PFSK-1 (cell line): ENCODE data around the gene FOXL2NB.

Source experiments
- FOXP2 ChIP-seq: optimal IDR thresholded peaks from 2 replicates; pipeline ENCODE3; 2011; ENCODE audit warnings: borderline replicate concordance, control low read depth, inconsistent platforms; ENCODE audit not compliant: insufficient read depth; ENCODE audit errors: extremely low read length, extremely low read depth
- POLR2AphosphoS5 ChIP-seq: IDR thresholded peaks from 2 replicates; pipeline ENCODE4 v1.6.1; 2012; ENCODE audit warnings: low read depth, mild to moderate bottlenecking, control low read depth, low read length, moderate library complexity
- SIN3A ChIP-seq: IDR thresholded peaks from 2 replicates; pipeline ENCODE4 v1.6.1; 2012; ENCODE audit warnings: mild to moderate bottlenecking, low read length, moderate library complexity, borderline replicate concordance; ENCODE audit not compliant: insufficient read depth
- TAF1 ChIP-seq: IDR thresholded peaks from 2 replicates; pipeline ENCODE4 v1.6.1; 2012; ENCODE audit warnings: low read length, control low read depth, borderline replicate concordance; ENCODE audit not compliant: insufficient read depth
- TF ChIP-seq, protein P1 (sequence below), 2 experiments: IDR thresholded peaks; 2 replicates each; pipeline versions ENCODE4 v1.6.1 to v1.8.0; 2011 to 2012; ENCODE audit warnings: low read depth in 2 of 2, low read length in 2 of 2, control low read depth in 1 of 2, inconsistent platforms in 1 of 2, mild to moderate bottlenecking in 1 of 2, moderate library complexity in 1 of 2; ENCODE audit not compliant: insufficient read depth in 1 of 2

Gene FOXL2NB

DNA sequence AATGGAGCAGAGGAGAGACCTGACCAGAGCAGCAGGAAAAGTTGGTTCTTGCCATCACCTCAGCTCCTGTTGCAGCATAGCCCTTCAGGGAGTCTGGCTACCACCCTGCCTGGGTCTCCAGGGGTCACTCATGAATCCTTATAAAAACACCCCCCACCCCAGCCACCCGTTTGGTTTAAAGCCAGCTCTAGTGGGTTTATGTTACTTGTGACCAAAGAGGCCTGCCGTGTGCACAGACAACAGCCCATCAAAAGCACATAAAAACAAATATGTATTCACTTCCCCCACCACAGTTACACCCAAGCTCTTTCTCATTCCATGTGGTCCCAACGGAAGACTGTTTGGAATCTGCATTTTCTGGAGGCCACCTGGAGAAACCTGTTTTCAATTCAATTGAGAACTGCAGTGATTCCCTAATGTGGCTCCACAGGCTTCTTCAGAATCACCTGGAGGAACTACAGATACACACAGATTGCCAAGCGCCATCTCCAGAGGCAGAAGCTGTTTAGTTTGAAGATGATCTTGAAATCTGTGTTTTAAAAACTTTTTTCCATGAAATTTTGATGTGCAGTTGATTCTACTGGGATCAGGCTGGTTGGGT, 13.8 kb upstream of the FOXL2NB start:
- TF ChIP-seq, protein P1, sequence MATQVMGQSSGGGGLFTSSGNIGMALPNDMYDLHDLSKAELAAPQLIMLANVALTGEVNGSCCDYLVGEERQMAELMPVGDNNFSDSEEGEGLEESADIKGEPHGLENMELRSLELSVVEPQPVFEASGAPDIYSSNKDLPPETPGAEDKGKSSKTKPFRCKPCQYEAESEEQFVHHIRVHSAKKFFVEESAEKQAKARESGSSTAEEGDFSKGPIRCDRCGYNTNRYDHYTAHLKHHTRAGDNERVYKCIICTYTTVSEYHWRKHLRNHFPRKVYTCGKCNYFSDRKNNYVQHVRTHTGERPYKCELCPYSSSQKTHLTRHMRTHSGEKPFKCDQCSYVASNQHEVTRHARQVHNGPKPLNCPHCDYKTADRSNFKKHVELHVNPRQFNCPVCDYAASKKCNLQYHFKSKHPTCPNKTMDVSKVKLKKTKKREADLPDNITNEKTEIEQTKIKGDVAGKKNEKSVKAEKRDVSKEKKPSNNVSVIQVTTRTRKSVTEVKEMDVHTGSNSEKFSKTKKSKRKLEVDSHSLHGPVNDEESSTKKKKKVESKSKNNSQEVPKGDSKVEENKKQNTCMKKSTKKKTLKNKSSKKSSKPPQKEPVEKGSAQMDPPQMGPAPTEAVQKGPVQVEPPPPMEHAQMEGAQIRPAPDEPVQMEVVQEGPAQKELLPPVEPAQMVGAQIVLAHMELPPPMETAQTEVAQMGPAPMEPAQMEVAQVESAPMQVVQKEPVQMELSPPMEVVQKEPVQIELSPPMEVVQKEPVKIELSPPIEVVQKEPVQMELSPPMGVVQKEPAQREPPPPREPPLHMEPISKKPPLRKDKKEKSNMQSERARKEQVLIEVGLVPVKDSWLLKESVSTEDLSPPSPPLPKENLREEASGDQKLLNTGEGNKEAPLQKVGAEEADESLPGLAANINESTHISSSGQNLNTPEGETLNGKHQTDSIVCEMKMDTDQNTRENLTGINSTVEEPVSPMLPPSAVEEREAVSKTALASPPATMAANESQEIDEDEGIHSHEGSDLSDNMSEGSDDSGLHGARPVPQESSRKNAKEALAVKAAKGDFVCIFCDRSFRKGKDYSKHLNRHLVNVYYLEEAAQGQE (IDR thresholded peaks at IDR 0.05; ENCODE audit: insufficient read depth in 1 of 2, low read depth in 2 of 2, low read length in 2 of 2), result no peak
- TF ChIP-seq POLR2AphosphoS5, result no peak
- TF ChIP-seq TAF1, result no peak
- TF ChIP-seq FOXP2, result no peak
- TF ChIP-seq SIN3A, result no peak

DNA sequence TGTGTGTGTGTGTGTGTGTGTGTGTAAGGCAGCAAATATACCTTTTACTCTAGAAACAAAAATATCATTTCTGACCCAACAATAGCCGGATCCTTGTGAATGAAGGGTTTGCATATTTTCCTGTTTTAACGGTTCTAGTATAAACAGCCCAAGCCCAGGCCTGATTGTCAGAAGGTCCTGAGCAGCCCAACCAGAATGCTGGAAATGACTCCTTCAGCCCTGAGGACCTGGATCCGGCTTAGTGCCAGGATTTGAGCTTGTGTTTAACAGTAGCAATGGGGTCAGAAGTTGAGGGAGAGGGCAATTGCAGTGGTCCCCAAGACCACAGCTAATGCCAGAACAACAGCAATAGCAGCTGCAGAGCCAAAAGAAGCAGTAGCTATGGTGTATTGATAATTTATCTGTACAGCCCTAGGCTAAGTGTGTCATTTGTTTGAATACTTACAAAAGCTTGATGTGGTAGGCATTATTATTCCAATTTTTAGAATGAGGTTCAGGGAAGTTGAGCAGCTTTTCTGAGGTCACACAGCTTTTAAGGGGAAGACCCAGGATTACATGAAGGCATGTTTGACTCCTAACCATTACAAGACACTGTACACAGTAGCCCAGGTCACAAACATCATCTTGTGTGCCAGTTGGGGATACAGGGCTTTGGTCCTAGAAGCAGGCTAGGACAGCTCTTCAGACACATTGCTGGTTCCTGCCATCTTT, 12.9 kb upstream of the FOXL2NB start:
- TF ChIP-seq FOXP2 (no peak), TAF1 (no peak), POLR2AphosphoS5 (no peak), SIN3A (no peak)
- TF ChIP-seq, protein P1 (IDR thresholded peaks at IDR 0.05; ENCODE audit: insufficient read depth in 1 of 2, low read depth in 2 of 2, low read length in 2 of 2), result no peak

- no peak for TF ChIP-seq SIN3A
- TF ChIP-seq POLR2AphosphoS5, result no peak
- TF ChIP-seq TAF1, result no peak
- TF ChIP-seq, protein P1 (IDR thresholded peaks at IDR 0.05; ENCODE audit: insufficient read depth in 1 of 2, low read depth in 2 of 2, low read length in 2 of 2), result no peak
- no peak for TF ChIP-seq FOXP2
These were observed 11.5 kb upstream of the FOXL2NB start for GRCh38 chr3:138935505-138935862.

DNA sequence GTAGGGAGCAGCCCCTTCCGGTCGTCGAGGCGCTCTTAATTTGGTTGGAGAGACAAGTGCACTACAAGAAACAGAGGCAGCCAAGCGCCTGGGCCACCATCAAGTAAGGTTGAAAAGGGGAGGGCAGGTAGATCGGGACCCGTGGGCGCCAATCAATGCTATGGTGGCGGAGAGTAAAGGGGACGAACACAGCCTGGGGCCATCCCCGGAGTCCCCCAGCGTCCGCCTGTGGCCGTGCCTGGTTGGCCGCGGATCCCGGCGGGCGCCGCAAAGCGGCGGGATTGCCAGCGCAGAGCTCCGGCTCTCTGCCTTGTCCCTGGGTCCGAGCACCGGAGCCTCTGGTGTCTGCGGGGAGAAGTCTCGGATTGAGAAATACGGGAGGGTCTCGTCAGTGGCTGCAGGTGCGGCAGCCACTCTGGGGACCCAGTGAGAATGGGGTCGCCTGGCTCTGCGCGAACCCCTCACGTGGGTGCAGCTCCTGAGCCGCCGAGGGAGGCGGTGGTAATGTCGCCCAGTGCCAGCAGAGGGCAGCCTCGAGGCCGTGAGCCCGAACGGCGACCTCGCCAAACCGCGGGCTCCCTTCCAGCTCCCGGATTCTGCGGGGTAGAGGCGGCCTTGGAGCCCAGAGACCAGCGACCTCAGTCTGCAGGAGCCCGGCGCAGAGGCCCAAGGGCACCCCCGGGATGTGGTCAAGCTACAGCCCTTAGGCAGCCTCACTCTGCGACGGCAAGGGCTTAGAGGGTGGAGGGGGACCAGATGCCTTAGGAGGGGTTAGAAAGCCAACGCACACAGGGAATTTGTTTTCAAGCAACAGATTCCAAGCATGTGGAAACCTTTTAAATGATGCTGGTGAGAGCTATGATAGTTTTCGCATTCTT, 10.9 kb upstream of the FOXL2NB start:
- TF ChIP-seq FOXP2, result peak; percentile 51
- TF ChIP-seq POLR2AphosphoS5, result no peak

- TF ChIP-seq POLR2AphosphoS5 (no peak), TAF1 (no peak), FOXP2 (no peak), SIN3A (no peak)
- TF ChIP-seq, protein P1 (IDR thresholded peaks at IDR 0.05; ENCODE audit: insufficient read depth in 1 of 2, low read depth in 2 of 2, low read length in 2 of 2), result no peak
These were observed 10.0 kb upstream of the FOXL2NB start for GRCh38 chr3:138936741-138937689.
